Measurements from ENCODE around the gene ZNF674.

- no peak for TF ChIP-seq CTCF (conservative IDR thresholded peaks at IDR 0.05; ENCODE audit: low read length)
- TF ChIP-seq EZH2phosphoT487 (IDR thresholded peaks at IDR 0.05; ENCODE audit: borderline replicate concordance, low read depth, low read length) = no peak
These were observed 56.5 kb downstream of the ZNF674 start for GRCh38 chrX:46488712-46489111.

All from OCI-LY7 (cell line).